Esophagus muscularis mucosa (tissue), 3 donors: Measurements from ENCODE around the gene IL23R.

Experiments
- POLR2A ChIP-seq: fragments of 450-650 bp; IDR thresholded peaks from one replicate; pipeline ENCODE4 v1.6.1; 2017; ENCODE audit warnings: antibody characterized with exemption, moderate library complexity, mild to moderate bottlenecking, low read depth
- TF ChIP-seq, protein P1 (sequence below), 3 experiments: fragments of 200-600 bp in 2 of 3; fragments of 450-650 bp in 1 of 3; sonication (generic) in 2 of 3; IDR thresholded peaks; one replicate each; pipeline ENCODE4 v1.5.1; 2017 to 2019; ENCODE audit warnings: antibody characterized with exemption in 3 of 3, mild to moderate bottlenecking in 2 of 3, moderate library complexity in 1 of 3

DNA sequence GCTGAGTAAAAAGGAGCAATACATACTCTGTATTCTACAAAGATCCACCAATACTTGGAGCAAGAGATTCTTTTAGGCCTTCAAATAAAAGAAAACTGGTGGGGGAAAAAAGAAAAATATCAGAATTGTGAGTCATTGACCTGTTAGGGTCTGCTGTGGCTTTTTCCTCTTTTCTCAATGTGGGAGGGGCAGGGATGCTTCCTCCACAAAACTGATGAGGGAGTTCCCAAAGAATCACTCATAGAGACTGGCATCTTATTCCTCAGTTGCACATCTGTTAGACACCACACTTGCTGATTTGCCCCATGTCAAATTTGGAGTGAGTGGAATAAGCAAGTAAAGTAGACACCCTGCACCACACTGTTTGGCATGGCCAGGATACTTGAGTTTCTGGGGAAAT, 48.1 kb upstream of the IL23R start:
- TF ChIP-seq, protein P1, sequence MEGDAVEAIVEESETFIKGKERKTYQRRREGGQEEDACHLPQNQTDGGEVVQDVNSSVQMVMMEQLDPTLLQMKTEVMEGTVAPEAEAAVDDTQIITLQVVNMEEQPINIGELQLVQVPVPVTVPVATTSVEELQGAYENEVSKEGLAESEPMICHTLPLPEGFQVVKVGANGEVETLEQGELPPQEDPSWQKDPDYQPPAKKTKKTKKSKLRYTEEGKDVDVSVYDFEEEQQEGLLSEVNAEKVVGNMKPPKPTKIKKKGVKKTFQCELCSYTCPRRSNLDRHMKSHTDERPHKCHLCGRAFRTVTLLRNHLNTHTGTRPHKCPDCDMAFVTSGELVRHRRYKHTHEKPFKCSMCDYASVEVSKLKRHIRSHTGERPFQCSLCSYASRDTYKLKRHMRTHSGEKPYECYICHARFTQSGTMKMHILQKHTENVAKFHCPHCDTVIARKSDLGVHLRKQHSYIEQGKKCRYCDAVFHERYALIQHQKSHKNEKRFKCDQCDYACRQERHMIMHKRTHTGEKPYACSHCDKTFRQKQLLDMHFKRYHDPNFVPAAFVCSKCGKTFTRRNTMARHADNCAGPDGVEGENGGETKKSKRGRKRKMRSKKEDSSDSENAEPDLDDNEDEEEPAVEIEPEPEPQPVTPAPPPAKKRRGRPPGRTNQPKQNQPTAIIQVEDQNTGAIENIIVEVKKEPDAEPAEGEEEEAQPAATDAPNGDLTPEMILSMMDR (IDR thresholded peaks at IDR 0.05) = no peak
- TF ChIP-seq POLR2A = no peak
